Karpas-422 (cell line): Measurements from ENCODE around the gene SPTBN5. TPM values are rescaled to one million over a fixed set of nuclear protein-coding genes. Genes with fewer than 3 reads are reported as not detected.

ENCODE experiments used
- DNase-seq: peaks from one replicate; pipeline ENCODE4 v3.0.0-alpha.2; 2015
- H2AFZ ChIP-seq: fragments of 200-600 bp; sonication (generic); 2 replicates; pipeline ENCODE4 v1.6.1; 2014; ENCODE audit warnings: antibody characterized with exemption, low read length, mixed read lengths
- H3K27ac ChIP-seq: fragments of 200-600 bp; sonication (generic); 2 replicates; pipeline ENCODE4 v1.5.1; 2014; ENCODE audit warnings: mild to moderate bottlenecking, low read length, moderate library complexity
- H3K27me3 ChIP-seq: fragments of 200-600 bp; sonication (generic); 2 replicates; pipeline ENCODE4 v1.6.1; 2014; ENCODE audit warnings: low read length, mixed read lengths
- H3K36me3 ChIP-seq: fragments of 200-600 bp; sonication (generic); 2 replicates; pipeline ENCODE4 v1.6.1; 2014; ENCODE audit warnings: low read length, mixed read lengths; ENCODE audit not compliant: insufficient read depth
- H3K4me1 ChIP-seq: fragments of 200-600 bp; sonication (generic); 2 replicates; pipeline ENCODE4 v1.6.1; 2014; ENCODE audit warnings: mild to moderate bottlenecking, low read length, mixed read lengths
- H3K4me2 ChIP-seq: fragments of 200-600 bp; sonication (generic); 2 replicates; pipeline ENCODE4 v1.6.1; 2014; ENCODE audit warnings: low read length, low read depth, mild to moderate bottlenecking; ENCODE audit not compliant: poor library complexity, severe bottlenecking
- H3K4me3 ChIP-seq: fragments of 200-600 bp; sonication (generic); 2 replicates; pipeline ENCODE4 v1.5.1; 2014; ENCODE audit warnings: mild to moderate bottlenecking, antibody characterized with exemption, low read length, mixed read lengths
- H3K79me2 ChIP-seq: fragments of 200-600 bp; sonication (generic); 2 replicates; pipeline ENCODE4 v1.6.1; 2014; ENCODE audit warnings: mild to moderate bottlenecking, low read length, mixed read lengths
- H3K9ac ChIP-seq: fragments of 200-600 bp; sonication (generic); 2 replicates; pipeline ENCODE4 v1.6.0; 2014; ENCODE audit warnings: low read length
- H3K9me2 ChIP-seq: fragments of 200-600 bp; sonication (generic), shearing (Covaris generic); replicated peaks from 2 replicates; pipeline ENCODE4 v1.6.0; 2014; ENCODE audit warnings: mild to moderate bottlenecking, low read length, moderate library complexity; ENCODE audit not compliant: insufficient read depth
- H3K9me3 ChIP-seq: fragments of 300-700, 200-600 bp; sonication (generic); 2 replicates; pipeline ENCODE4 v1.6.1; 2014; ENCODE audit warnings: low read length, mixed read lengths
- H4K20me1 ChIP-seq: fragments of 200-600 bp; sonication (generic); 2 replicates; pipeline ENCODE4 v1.6.1; 2014; ENCODE audit warnings: mild to moderate bottlenecking, antibody characterized with exemption, low read length, low read depth; ENCODE audit not compliant: insufficient read depth
- total RNA-seq: library from RNA; depleted of rRNA; stranded (reverse); fragments of >200 nt; shearing (Covaris generic); gene quantifications from 2 replicates; pipeline ENCODE4 v1.2.3, GENCODE V29; 2014; ENCODE audit warnings: low replicate concordance

The SPTBN5 gene
- total RNA-seq, 1 experiment from 2014 or later, result 0.11 TPM

DNA sequence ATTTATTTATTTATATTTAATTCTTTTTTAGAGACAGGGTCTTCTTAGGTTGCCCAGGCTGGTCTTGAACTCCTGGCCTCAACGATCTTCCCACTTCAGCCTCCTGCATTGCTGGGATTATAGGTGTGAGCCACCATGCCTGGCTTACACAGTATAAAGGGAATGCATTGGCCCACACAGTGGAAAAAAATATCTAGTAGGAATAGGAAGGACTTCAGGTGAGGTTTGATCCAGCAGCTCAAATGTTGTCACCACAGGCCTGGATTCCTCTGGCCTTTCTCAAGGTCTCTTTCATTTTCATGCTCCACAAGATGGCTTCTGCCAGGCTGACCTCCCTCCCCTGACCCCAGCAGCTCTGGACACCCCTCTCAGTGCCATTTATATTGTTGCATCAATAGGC lies 2.1 kb upstream of the SPTBN5 start:
- H3K79me2 ChIP-seq, result no peaks in the 10 kb centered on the region
- peaks cover 4% of the 10 kb centered on the region; the same call in 1 of the 2 replicates for H3K4me1 ChIP-seq
- H4K20me1 ChIP-seq, result no peaks in the 10 kb centered on the region
- H3K9me3 ChIP-seq, result no peaks in the 10 kb centered on the region
- H3K4me2 ChIP-seq, result no peak overlapping the region
- H2AFZ ChIP-seq, result no peak overlapping the region
- no peak for DNase-seq
- no peak overlapping the region for H3K9ac ChIP-seq
- H3K36me3 ChIP-seq, result no peaks in the 10 kb centered on the region; the same call in 1 of the 2 replicates
- H3K4me3 ChIP-seq, result no peak overlapping the region
- H3K9me2 ChIP-seq, result no peaks in the 10 kb centered on the region
- no peaks in the 10 kb centered on the region for H3K27me3 ChIP-seq
- no peak overlapping the region for H3K27ac ChIP-seq

DNA sequence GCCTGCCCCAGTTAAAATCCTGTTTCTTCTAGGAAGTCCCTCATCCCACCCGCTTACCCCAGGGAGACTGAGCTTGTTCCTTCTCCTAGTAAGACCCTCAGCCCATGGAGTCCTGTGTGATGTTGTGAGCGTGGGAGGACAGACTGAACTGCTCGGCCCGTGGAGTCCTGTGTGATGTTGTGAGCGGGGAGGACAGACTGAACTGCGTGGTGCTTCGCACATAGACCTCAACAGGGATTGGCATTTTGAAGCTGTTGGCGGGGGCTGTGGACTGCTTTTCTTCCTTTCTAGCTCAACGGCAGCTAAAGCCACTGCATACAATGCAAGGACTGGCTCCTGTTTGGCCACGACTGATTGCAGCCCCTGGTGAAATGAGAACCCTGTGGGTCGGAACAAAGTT lies 1.6 kb upstream of the SPTBN5 start:
- H3K4me1 ChIP-seq, result peaks cover 4% of the 10 kb centered on the region; the same call in 1 of the 2 replicates
- H3K4me2 ChIP-seq, result no peak overlapping the region
- no peak overlapping the region for H3K9ac ChIP-seq

DNA sequence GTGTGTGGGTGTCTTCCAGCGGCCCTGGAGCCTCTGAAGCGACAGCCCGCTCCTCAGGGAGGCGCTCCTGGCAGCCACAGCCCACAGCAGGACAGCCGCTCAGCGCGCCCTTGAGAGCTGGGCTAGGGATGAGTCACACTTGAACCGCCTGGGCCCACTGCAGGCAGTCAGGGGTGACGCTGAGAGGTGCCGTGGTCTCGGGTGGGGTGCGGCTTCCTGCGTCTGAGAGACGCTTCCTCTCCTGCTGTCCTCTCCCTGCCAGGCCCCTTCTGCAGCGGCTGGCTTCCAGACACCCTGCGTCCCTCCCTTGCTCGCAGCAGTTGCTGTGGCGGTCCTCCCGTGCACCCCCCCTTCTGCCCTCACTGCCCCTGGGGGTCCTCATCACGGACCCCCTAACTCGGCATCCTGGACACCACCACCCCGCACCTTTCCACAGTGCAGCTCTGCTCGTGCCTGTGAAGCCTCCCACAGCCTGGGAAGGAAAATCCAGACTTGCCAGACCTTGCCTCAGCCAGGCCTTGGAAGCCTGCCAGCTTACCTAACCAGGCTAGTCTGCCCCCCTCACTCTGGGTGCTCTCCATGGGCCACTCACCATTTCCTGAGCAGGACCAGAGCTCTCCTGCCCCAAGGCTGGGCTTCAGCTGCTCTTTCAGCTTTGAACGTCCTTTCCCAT lies 1.1 kb upstream of the SPTBN5 start:
- H3K79me2 ChIP-seq, result no peaks in the 10 kb centered on the region
- H4K20me1 ChIP-seq, result no peaks in the 10 kb centered on the region
- no peak overlapping the region for H3K9ac ChIP-seq
- H3K4me3 ChIP-seq, result no peak overlapping the region
- H3K27ac ChIP-seq, result no peak overlapping the region
- no peak overlapping the region for H3K4me2 ChIP-seq
- H3K27me3 ChIP-seq, result no peaks in the 10 kb centered on the region
- H3K9me3 ChIP-seq, result no peaks in the 10 kb centered on the region
- no peak overlapping the region for H2AFZ ChIP-seq
- no peaks in the 10 kb centered on the region for H3K9me2 ChIP-seq
- H3K4me1 ChIP-seq, result peaks cover 4% of the 10 kb centered on the region; the same call in 1 of the 2 replicates
- H3K36me3 ChIP-seq, result no peaks in the 10 kb centered on the region; the same call in 1 of the 2 replicates
- peak; percentile 55 for DNase-seq

More for the DNA sequence above, 1.6 kb upstream of the SPTBN5 start:
- Histone ChIP-seq H3K27me3 (no peaks in the 10 kb centered on the region), H3K9me2 (no peaks in the 10 kb centered on the region), H3K36me3 (no peaks in the 10 kb centered on the region; the same call in 1 of the 2 replicates), H3K4me3 (no peak overlapping the region), H3K79me2 (no peaks in the 10 kb centered on the region), H3K27ac (no peak overlapping the region), H4K20me1 (no peaks in the 10 kb centered on the region), H2AFZ (no peak overlapping the region), H3K9me3 (no peaks in the 10 kb centered on the region)
- no peak for DNase-seq

DNA sequence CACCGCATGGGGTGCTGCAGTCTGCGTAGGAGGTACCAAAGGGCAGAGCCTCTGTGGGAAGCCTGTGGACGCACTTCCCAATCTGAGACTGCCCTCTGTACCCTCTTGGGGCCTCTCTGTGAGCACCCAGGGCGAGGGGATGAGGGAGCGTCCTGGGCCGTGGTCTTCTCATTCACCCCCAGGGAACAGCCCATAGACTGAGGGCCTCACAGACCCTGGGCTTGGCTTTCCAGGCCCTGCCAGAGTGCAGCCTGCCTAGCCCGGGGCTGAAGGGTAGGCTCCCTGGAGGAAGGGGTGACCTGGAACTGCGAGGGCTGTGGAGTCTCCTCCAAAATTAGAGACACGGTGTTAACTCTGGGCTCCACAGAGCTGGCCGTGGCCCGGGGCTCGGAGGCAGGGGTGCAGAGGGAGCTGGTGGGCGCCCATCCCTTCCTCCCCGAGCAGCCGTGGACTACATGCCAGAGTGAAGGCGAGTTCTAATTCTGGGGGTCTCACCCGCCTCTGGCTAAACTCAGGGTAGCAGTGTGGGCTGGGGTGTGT lies 468 bp upstream of the SPTBN5 start:
- Histone ChIP-seq H3K9ac (no peak overlapping the region), H3K4me1 (peaks cover 4% of the 10 kb centered on the region; the same call in 1 of the 2 replicates), H3K27me3 (no peaks in the 10 kb centered on the region), H3K9me2 (no peaks in the 10 kb centered on the region), H3K36me3 (no peaks in the 10 kb centered on the region; the same call in 1 of the 2 replicates), H3K27ac (no peak overlapping the region), H4K20me1 (no peaks in the 10 kb centered on the region), H3K79me2 (no peaks in the 10 kb centered on the region), H3K4me3 (no peak overlapping the region), H3K4me2 (no peak overlapping the region), H3K9me3 (no peaks in the 10 kb centered on the region), H2AFZ (no peak overlapping the region)
- DNase-seq, result no peak

DNA sequence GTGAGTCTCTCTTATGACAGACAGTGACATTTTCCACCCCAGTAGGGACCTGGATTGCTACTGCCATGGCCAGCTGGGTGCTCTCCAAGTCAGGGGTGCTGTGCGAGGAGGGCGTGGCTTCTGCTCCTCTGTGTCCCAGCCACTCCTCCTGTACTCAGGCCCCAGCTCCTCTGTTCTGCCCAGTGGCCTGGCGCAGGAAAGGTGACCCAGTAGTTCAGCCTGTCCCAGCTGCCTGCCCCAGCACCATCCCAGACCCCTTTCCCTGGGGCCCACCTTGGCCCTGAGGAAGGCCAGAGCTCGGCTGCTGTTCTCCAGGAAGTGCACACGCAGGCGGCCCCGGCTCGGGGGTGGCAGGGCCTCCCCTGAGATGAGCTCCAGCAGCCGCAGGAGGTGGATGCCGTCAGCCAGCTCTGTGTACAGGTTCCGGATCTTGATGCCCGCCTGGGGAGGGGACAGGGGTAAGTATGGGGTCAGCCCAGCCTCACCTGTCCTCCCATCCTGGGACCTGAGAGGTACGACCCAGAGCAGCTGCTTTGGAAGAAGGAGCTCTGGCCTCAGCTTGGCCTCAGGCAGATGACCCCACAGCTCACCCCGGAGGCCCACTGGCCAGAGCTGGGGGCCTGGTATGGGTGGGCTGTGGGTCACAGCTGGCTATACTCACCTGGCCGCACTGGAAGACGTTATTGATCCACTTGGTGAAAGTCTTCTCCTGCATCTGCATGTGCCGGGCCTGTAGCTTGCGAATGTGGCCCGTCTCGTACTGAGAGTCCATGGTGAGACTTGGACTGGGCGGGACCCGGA lies 1.0 kb downstream of the SPTBN5 start:
- no peak overlapping the region for H3K27ac ChIP-seq
- no peaks in the 10 kb centered on the region for H3K27me3 ChIP-seq
- H3K9me2 ChIP-seq, result no peaks in the 10 kb centered on the region
- H3K9me3 ChIP-seq, result no peaks in the 10 kb centered on the region
- H2AFZ ChIP-seq, result no peak overlapping the region
- no peak overlapping the region for H3K9ac ChIP-seq
- no peak for DNase-seq
- no peak overlapping the region for H3K4me3 ChIP-seq
- no peaks in the 10 kb centered on the region for H3K36me3 ChIP-seq
- H3K4me2 ChIP-seq, result no peak overlapping the region
- peaks cover 4% of the 10 kb centered on the region; the same call in 1 of the 2 replicates for H3K4me1 ChIP-seq
- H3K79me2 ChIP-seq, result no peaks in the 10 kb centered on the region
- H4K20me1 ChIP-seq, result no peaks in the 10 kb centered on the region

DNA sequence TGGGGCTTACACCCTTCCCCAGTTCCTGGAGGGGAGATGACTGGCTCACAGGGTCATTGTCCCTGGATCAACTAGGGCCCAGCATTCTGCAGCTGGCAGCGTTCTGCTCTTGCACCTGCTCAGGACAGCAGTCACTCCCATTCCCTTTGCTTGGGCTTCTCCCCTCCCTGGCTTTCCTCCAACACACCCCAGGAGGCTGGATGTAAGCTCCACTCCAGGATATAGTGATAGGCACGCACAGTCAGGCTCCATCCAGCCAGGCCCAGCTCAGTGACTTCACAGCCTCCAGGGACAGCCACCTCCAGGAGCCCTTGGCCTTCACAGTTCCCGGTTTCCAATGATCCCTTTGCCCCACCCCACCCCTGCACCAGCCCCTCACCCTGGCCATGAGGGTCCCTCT lies 1.9 kb downstream of the SPTBN5 start:
- Histone ChIP-seq H3K4me2 (no peak overlapping the region), H3K27ac (no peak overlapping the region), H2AFZ (no peak overlapping the region), H3K79me2 (no peaks in the 10 kb centered on the region), H3K36me3 (no peaks in the 10 kb centered on the region), H3K4me3 (no peak overlapping the region), H3K9me3 (no peaks in the 10 kb centered on the region), H3K4me1 (peaks cover 4% of the 10 kb centered on the region; the same call in 1 of the 2 replicates), H3K9ac (no peak overlapping the region), H4K20me1 (no peaks in the 10 kb centered on the region), H3K27me3 (no peaks in the 10 kb centered on the region), H3K9me2 (no peaks in the 10 kb centered on the region)
- no peak for DNase-seq

DNA sequence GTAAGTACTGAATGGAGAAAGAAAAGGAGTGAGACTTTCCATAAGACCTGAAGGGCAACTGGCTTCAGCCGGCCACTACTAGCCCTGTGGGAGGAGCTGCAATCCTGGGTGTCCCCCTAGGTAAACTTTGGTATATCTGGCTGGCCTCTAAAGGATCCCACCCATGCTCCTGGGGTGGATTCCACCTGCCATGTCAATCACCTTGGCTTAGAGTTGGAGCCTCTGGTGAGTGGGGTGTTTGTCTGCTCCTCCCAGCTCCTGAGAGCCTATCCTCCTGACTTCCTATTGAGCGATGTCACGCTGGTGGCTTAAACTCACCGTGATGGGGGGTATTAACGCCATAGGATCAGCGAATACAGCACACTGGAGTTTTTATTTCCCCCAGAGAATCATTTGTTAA lies 2.6 kb downstream of the SPTBN5 start:
- H3K27ac ChIP-seq, result no peak overlapping the region
- no peaks in the 10 kb centered on the region for H3K79me2 ChIP-seq
- H3K4me2 ChIP-seq, result no peak overlapping the region
- H3K27me3 ChIP-seq, result no peaks in the 10 kb centered on the region
- no peaks in the 10 kb centered on the region for H3K36me3 ChIP-seq
- no peak overlapping the region for H2AFZ ChIP-seq
- no peaks in the 10 kb centered on the region for H3K9me2 ChIP-seq
- no peaks in the 10 kb centered on the region for H3K9me3 ChIP-seq
- H3K4me1 ChIP-seq, result peaks cover 4% of the 10 kb centered on the region; the same call in 1 of the 2 replicates
- no peak for DNase-seq
- H4K20me1 ChIP-seq, result no peaks in the 10 kb centered on the region
- no peak overlapping the region for H3K4me3 ChIP-seq
- H3K9ac ChIP-seq, result no peak overlapping the region

DNA sequence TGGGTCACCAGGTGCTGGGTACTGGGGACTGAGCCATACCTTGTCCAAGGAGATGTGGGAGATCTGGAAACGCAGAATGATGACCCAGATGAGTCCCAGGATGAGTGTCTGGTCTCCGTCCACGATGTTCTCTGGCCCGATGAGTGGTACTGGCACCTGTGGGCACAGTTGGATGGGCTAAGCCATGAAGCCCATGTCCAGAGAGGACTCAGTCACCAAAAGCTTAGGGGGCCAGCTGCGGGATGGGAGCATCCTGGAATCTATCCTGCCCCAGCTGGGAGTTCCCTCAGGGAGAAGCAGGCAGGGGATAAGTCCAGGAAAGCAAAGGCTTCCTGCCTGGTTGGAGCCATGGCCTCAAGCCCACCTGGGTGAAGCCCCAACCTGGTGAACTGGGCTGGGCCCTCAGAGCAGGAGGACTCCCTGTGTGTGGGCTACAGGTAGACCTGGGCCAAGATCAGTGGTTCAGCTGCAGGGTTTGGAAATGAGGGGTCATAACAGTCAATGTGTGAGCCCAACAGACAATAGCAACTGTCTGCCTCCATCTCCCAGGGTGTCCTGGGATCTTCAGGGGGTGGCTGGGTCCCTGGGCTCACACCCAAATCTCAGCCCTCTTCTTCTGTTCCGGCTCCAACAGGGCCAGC lies 3.7 kb downstream of the SPTBN5 start:
- H3K4me1 ChIP-seq, result peaks cover 3% of the 10 kb centered on the region; the same call in 1 of the 2 replicates

More for the DNA sequence above, 3.7 kb downstream of the SPTBN5 start:
- H3K79me2 ChIP-seq, result no peaks in the 10 kb centered on the region
- no peak for DNase-seq
- H3K9me3 ChIP-seq, result no peaks in the 10 kb centered on the region
- no peak overlapping the region for H3K4me3 ChIP-seq
- H3K4me2 ChIP-seq, result no peak overlapping the region
- no peaks in the 10 kb centered on the region for H3K36me3 ChIP-seq
- no peaks in the 10 kb centered on the region for H4K20me1 ChIP-seq
- no peak overlapping the region for H3K27ac ChIP-seq
- no peak overlapping the region for H3K9ac ChIP-seq
- no peak overlapping the region for H2AFZ ChIP-seq
- no peaks in the 10 kb centered on the region for H3K9me2 ChIP-seq
- no peaks in the 10 kb centered on the region for H3K27me3 ChIP-seq
